Left ventricle myocardium inferior (tissue), 1 donor: ENCODE results near the gene CDKN2AIPNL. TPM values are rescaled to one million over a fixed set of nuclear protein-coding genes. Genes with fewer than 3 reads are reported as not detected.

Source experiments
- DNase-seq: peaks from one replicate; pipeline ENCODE4 v3.0.0-alpha.2; 2020
- H3K27ac ChIP-seq: fragments of 200-600 bp; replicated peaks from 2 replicates; pipeline ENCODE4 v1.8.0; 2021
- H3K27me3 ChIP-seq: fragments of 200-600 bp; 2 replicates; pipeline ENCODE4 v1.8.0; 2021; ENCODE audit warnings: low read depth
- H3K36me3 ChIP-seq: fragments of 200-600 bp; 2 replicates; pipeline ENCODE4 v1.8.0; 2021
- H3K4me1 ChIP-seq: fragments of 200-600 bp; 2 replicates; pipeline ENCODE4 v1.8.0; 2021
- H3K4me3 ChIP-seq: fragments of 200-600 bp; 2 replicates; pipeline ENCODE4 v1.8.0; 2021; ENCODE audit warnings: mild to moderate bottlenecking, moderate library complexity
- H3K9me3 ChIP-seq: fragments of 200-600 bp; replicated peaks from 2 replicates; pipeline ENCODE4 v1.8.0; 2021
- CTCF ChIP-seq: fragments of 200-600 bp; IDR thresholded peaks from 2 replicates; pipeline ENCODE4 v1.8.0; 2021; ENCODE audit warnings: antibody characterized with exemption, mild to moderate bottlenecking, borderline replicate concordance
- intact Hi-C: fragments of 100-400 bp; cut with micrococcal nuclease; formaldehyde crosslinking; loops from one replicate; pipeline ENCODE4 v1.11.0; 2022
- total RNA-seq: library from RNA; stranded (reverse); fragmentation: NEBNext Ultra II Directional; extraction: Animal tissue kit (Norgen Biotek cat#: 25700); gene quantifications from one replicate; pipeline ENCODE4 v1.2.1, GENCODE V29; 2021
- donor health status: DM: no; HTN: yes; CAD: no; lungs with severe emphysema.

The CDKN2AIPNL gene
- total RNA-seq, 1 donor from 2014 or later = 39.6 TPM

DNA sequence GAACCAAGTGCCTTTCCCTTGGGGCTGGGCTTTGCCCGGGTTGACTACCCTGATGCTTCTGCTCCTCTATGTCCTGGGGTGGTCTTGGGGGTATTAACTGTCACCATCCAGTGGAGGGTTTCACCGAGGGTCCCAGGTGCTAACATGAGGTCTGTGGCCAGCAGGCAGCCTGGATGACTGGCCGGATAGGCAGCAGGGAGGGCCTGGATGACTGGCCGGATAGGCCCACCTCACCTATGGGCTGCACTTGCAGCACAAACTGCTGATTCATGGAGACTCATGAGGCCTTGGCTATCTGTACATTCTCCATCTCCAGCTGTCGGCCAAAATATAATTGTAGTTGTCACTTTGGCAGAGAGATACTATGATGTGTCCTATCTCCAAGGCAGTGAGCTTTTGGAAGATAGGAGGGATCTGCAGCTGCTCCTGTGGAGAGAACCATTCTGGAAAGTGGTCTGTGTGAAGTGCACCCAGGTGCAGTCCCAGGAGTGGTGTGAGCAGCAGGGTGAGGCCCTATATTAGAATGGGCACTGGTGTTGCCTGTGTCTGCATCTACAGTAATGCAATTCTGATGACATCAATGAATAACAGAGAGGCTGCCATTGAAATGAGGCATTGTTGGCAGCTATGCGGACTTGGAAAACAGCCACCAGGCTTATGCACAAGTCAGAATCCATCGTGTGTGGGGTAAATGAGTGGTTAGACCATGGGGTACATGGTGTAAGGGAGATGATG lies 26.3 kb upstream of the CDKN2AIPNL start:
- H3K36me3 ChIP-seq = no peaks in the 10 kb centered on the region
- intact Hi-C loops = no loop called here
- DNase-seq = no peak
- H3K4me3 ChIP-seq = no peak overlapping the region
- H3K27me3 ChIP-seq = no peaks in the 10 kb centered on the region
- no peaks in the 10 kb centered on the region for H3K9me3 ChIP-seq
- peaks cover 41% of the 10 kb centered on the region for H3K4me1 ChIP-seq
- peak overlapping the region; percentile 90 for H3K27ac ChIP-seq
- TF ChIP-seq CTCF = no peak

DNA sequence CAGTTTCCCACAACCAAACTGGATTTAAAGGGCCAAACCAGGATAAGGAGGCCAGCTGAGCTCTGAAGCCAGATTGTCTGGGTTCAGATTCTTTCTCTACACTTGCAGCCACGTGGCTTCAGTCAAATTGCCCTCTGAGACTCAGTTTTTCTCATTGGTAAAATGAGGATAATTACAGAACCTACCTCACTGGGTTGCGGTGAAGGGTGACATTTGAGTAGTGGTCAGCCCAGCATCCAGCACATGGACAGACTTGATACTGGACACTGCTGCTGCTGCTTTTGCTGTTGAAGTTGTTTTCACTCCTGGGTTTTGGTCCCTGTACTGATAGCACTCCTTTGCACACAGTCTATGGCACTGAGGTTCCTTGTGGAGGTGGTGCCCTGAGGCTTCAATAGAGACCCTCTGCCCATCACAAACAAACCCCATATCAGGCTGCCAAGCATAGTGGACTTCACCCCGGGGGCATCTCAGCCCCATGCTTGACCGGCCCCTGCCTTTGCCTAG lies 25.7 kb upstream of the CDKN2AIPNL start:
- no peak for DNase-seq
- Histone ChIP-seq H3K27me3 (no peaks in the 10 kb centered on the region), H3K27ac (peak overlapping the region; percentile 90), H3K36me3 (no peaks in the 10 kb centered on the region), H3K4me3 (peak overlapping the region; percentile 43), H3K4me1 (peaks cover 41% of the 10 kb centered on the region), H3K9me3 (no peaks in the 10 kb centered on the region)
- intact Hi-C loops = no loop called here
- no peak for TF ChIP-seq CTCF

DNA sequence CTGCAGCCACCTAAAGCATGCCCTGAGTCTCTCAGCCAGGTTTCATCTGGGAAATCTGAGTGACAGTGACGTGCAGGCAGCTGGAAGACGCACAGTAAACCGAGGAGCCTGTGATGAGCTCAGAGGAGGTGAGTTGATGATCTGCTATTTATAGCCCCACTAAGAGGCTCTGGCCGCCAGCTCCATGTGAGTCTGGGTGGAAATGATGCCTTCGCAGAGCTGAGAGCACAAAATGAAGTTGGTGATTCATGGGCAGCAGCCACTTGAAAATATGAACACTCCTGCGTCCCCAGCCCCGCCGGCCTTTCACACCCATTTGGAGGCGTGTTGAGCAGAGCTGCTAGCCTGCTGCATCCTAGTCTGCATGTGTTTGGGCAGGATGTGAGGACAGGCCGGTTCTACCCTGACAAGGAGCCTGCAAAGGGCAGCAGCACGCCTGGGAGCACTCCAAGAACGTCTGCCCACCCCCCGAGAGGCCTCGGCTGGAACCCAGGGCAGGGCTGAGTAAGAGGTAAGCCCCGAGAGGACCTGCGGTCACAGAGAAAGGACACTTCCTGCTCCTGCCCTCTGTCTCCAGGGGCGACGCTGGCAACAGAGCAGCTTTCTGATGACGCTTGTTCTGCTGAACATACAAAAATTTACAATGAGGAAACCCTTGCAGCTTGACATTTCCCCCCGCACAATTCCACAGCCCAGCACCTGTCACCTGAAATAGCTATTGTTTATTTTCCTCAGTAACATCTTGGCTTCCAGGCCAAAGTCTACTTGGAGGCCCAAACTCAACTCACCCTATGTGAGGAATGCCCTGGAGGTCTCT lies 25.1 kb upstream of the CDKN2AIPNL start:
- no peaks in the 10 kb centered on the region for H3K36me3 ChIP-seq
- peak overlapping the region; percentile 90 for H3K27ac ChIP-seq
- H3K4me3 ChIP-seq = peak overlapping the region; percentile 43
- H3K4me1 ChIP-seq = peaks cover 41% of the 10 kb centered on the region
- intact Hi-C loops = no loop called here
- no peaks in the 10 kb centered on the region for H3K9me3 ChIP-seq
- no peaks in the 10 kb centered on the region for H3K27me3 ChIP-seq
- no peak for TF ChIP-seq CTCF
- peak; percentile 62 for DNase-seq

DNA sequence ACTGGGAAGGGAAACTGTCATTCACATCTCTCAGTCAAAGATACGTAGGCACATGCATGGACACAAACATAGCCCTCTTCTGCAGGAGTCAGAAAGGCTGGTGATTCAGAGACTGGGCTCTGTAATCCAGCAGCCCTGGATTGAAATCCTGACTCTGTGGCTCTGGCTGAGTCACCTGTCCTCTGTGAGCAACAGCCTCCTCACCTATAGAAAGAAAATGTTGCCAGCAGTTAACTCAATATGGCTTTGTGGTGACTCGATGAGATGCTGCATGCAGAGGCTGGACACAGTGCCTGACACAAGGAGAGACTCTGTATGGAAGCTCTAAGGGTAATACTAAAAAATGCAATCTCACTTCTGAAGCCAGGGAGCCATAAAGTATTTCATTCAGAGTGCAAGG lies 23.9 kb upstream of the CDKN2AIPNL start:
- H3K4me1 ChIP-seq = peaks cover 41% of the 10 kb centered on the region
- no peak for TF ChIP-seq CTCF
- H3K36me3 ChIP-seq = no peaks in the 10 kb centered on the region
- intact Hi-C loops = no loop called here
- no peaks in the 10 kb centered on the region for H3K27me3 ChIP-seq
- no peaks in the 10 kb centered on the region for H3K9me3 ChIP-seq
- H3K27ac ChIP-seq = no peak overlapping the region
- no peak overlapping the region for H3K4me3 ChIP-seq
- no peak for DNase-seq

DNA sequence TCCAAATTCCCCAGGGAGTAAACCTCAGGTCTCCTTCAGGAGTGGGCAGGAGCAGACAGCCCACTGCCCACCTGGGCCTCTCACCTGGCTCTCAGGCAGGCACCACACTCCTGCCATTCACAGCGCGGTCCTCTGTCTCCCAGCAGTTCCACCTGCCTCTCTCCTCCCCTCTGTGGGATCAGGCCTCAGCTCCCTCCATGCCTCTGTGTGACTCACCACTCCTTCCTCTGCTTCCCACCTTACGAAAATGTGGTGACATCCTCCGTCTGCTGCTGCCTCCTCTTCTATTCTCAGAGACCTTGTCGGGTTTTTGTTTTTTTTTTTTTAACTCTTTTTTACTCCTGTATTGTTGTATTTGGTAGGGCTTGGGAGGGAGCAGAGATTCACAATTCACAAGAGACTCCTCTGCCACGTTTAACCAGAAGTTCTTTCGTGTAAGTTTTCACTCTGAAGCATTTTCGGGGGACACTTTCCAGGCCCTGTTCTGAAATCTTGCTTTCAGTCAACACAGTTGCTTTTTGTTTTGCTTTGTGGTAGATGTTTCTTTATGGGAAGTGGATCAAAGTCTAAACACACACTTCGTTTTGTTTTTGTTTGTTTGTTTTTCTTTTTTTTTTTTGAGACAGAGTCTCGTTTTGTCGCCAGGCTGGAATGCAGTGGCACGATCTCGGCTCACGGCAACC lies 21.1 kb upstream of the CDKN2AIPNL start:
- DNase-seq = no peak

More for the DNA sequence above, 21.1 kb upstream of the CDKN2AIPNL start:
- no peaks in the 10 kb centered on the region for H3K27me3 ChIP-seq
- intact Hi-C loops = no loop called here
- peaks cover 19% of the 10 kb centered on the region for H3K4me1 ChIP-seq
- TF ChIP-seq CTCF = no peak
- no peak overlapping the region for H3K27ac ChIP-seq
- no peaks in the 10 kb centered on the region for H3K9me3 ChIP-seq
- H3K36me3 ChIP-seq = no peaks in the 10 kb centered on the region
- H3K4me3 ChIP-seq = no peak overlapping the region
